IPS DF 6.9 (cell line): ENCODE data around the gene SHB.

ENCODE experiments used
- DNase-seq: peaks from one replicate; pipeline ENCODE4 v3.0.0-alpha.2; 2013; ENCODE audit warnings: low read depth, low spot score
- H3K27ac ChIP-seq: one replicate; pipeline ENCODE4 v1.5.1; 2013; ENCODE audit warnings: low read length, control low read depth
- H3K27me3 ChIP-seq: 2 replicates; pipeline ENCODE4 v1.6.1; 2013; ENCODE audit warnings: mild to moderate bottlenecking, low read length; ENCODE audit not compliant: control insufficient read depth, insufficient read depth
- H3K36me3 ChIP-seq: 2 replicates; pipeline ENCODE4 v1.6.1; 2013; ENCODE audit warnings: low read length; ENCODE audit not compliant: control insufficient read depth, insufficient read depth
- H3K4me1 ChIP-seq: 2 replicates; pipeline ENCODE4 v1.6.1; 2013; ENCODE audit warnings: low read length; ENCODE audit not compliant: control insufficient read depth, insufficient read depth
- H3K4me3 ChIP-seq: 2 replicates; pipeline ENCODE4 v1.5.1; 2013; ENCODE audit warnings: mild to moderate bottlenecking, low read length
- H3K9me3 ChIP-seq: 2 replicates; pipeline ENCODE4 v1.6.1; 2013; ENCODE audit warnings: low read length, inconsistent platforms; ENCODE audit not compliant: control insufficient read depth, insufficient read depth
- WGBS: extraction: QIAGEN DNeasy Blood & Tissue Kit; methylation state at CpG from one replicate; pipeline ENCODE4 v1.1.7; 2013; ENCODE audit warnings: mixed read lengths, missing lambda C conversion rate; ENCODE audit not compliant: insufficient read length, insufficient coverage; 5-methylcytosine and 5-hydroxymethylcytosine counted together

Gene SHB

DNA sequence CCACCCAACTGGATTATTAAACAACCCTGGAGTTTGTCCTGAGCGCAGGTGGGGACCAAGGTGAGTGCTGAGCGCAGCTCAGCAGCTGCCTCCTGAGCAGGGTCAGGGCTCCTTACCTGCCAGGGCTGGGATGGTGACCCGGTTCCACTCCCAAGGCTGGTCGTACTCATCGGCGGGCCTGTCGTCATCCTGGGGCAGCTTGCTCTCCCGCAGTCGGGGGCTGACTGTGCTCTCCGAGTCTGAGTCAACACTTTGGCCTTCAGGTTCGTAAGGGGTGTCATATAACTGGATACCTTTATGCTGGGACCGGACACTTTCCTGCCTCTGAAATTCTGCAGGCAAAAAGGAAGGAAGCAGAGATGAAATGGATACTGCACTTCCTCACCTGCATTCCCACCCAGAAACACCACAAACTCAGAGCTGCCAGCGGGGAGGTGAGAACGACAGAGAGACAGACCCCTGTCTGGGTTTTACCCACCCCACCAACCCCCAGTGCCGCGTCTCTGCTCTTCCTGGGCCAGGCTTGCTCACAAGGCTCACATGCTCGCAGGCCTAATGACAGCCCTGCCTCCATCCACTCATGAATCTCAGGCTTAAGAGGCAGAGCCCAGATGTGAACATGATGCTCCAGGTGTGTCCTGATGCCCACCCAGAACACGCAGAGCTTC is 94.4 kb downstream of the SHB start:
- Histone ChIP-seq H3K4me1 (no peaks in the 10 kb centered on the region), H3K36me3 (peaks cover 2% of the 10 kb centered on the region; the same call in 1 of the 2 replicates), H3K27ac (no peak overlapping the region), H3K9me3 (no peaks in the 10 kb centered on the region), H3K4me3 (no peak overlapping the region), H3K27me3 (no peaks in the 10 kb centered on the region; the same call in 1 of the 2 replicates)
- no peak for DNase-seq
- WGBS, result no CpG with 5 or more reads among the region's 18 CpGs

DNA sequence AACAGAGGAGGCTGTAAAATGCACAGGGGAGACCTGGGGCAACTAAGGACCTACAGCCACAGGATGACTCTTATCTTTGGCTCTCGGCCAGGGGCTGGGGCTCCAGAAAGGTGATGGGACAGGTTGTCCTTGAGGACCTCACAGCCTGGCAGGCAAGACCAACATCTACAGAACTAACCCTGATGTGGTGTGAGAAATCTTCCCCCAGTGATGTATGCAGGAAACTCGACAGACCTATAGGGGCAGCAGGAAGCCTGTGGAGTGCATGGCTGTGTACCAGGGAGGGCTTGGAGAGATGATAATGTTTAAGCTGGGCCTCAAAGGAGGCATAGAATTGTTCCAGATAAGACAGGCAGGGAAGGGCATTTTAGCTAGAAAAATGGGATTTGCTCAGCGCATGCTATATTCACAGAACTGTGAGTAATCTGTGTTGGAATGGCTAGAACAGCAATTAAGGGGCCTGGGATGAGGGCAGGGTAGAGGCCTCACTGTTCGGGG is 96.6 kb downstream of the SHB start:
- no peaks in the 10 kb centered on the region for H3K4me1 ChIP-seq
- H3K9me3 ChIP-seq, result no peaks in the 10 kb centered on the region
- no peaks in the 10 kb centered on the region; the same call in 1 of the 2 replicates for H3K27me3 ChIP-seq
- no peak overlapping the region for H3K27ac ChIP-seq
- no peak overlapping the region for H3K4me3 ChIP-seq
- no CpG with 5 or more reads among the region's 4 CpGs for WGBS
- DNase-seq, result no peak
- peaks cover 2% of the 10 kb centered on the region; the same call in 1 of the 2 replicates for H3K36me3 ChIP-seq

DNA sequence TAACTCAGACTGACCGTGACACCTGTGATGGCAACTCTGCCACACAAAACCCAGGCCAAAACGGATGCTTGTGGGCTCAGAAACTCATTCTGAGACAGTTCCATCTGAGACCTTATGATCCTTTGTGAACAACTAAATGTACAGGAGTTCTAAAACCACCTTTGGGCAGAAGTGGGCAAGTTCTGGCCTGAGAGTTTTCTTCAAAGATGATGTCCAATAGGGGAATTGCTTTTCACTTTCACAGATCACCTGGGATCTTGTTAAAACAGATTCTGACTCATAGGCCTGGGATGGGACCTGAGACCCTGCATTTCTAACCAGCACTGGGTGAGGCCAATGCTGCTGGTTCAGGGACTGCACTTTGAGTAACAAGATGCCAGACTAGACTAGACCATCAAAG is 97.3 kb downstream of the SHB start:
- no CpG with 5 or more reads among the region's 2 CpGs for WGBS
- H3K4me1 ChIP-seq, result peaks cover 2% of the 10 kb centered on the region; the same call in 1 of the 2 replicates

DNA sequence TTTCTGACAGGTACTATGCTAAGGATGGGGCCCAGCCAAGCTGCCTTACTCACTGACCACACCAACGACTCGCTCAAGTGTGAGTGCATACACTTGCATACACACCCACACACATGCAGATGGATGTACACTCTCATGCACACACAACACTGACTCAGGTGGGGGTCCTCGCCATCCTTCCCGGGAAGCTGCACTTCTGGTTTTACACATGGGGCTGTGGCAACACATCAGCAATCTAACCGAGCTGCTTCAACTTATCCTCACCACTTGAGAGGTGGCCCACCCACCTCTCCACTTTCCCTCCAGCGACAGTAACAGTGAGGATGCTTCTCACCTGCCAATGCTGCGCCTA is 97.9 kb downstream of the SHB start:
- H3K4me3 ChIP-seq, result no peak overlapping the region
- H3K4me1 ChIP-seq, result peaks cover 2% of the 10 kb centered on the region; the same call in 1 of the 2 replicates
- peaks cover 2% of the 10 kb centered on the region; the same call in 1 of the 2 replicates for H3K36me3 ChIP-seq
- no CpG with 5 or more reads among the region's 7 CpGs for WGBS
- no peaks in the 10 kb centered on the region for H3K9me3 ChIP-seq
- DNase-seq, result no peak
- H3K27me3 ChIP-seq, result no peaks in the 10 kb centered on the region
- H3K27ac ChIP-seq, result no peak overlapping the region

More for the DNA sequence above, 97.3 kb downstream of the SHB start:
- Histone ChIP-seq H3K27ac (no peak overlapping the region), H3K4me3 (no peak overlapping the region), H3K36me3 (peaks cover 2% of the 10 kb centered on the region; the same call in 1 of the 2 replicates), H3K27me3 (no peaks in the 10 kb centered on the region; the same call in 1 of the 2 replicates), H3K9me3 (no peaks in the 10 kb centered on the region)
- no peak for DNase-seq

DNA sequence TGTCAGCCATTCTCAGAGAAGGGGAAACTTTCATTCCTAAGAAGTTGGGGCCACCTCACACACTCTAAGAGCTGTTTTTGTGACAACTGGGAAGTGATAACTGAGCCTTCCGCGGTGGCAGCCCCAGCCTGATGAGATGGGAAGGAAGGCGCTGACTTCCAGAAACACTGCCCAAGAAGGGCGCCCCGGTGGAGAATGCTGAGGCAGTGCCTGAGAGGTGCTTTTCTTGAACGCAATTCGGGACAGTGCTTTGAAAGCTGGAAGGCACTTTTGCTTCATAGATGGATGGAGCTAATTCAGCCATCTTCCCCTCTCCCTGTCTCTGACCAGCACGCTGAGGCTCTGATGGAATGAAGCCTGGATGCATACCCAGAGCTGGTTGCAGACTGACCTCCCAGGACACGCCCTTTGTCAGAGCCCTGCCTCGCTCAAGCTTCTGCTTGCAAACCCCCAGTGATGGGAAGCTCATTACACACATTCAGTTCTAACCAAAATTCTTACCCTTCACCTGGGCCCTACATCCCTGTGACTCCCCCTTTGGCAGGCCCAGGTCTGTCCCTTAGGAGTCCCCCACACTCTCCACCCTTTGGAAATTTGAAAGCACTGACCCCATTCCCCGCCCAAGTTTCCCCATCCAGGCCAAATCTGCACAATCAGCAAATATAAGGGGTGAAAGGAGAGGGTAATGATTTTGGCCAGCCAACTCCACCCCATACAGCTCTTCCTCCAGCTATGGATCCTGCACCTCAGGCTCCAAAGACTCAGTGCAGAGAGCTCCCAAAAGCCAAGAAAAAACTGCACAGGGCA is 98.5 kb downstream of the SHB start:
- DNase-seq, result no peak
- no CpG with 5 or more reads among the region's 11 CpGs for WGBS
- H3K4me1 ChIP-seq, result peaks cover 2% of the 10 kb centered on the region; the same call in 1 of the 2 replicates
- no peaks in the 10 kb centered on the region for H3K9me3 ChIP-seq
- H3K36me3 ChIP-seq, result peaks cover 2% of the 10 kb centered on the region; the same call in 1 of the 2 replicates
- H3K27me3 ChIP-seq, result no peaks in the 10 kb centered on the region
- no peak overlapping the region for H3K4me3 ChIP-seq
- no peak overlapping the region for H3K27ac ChIP-seq

DNA sequence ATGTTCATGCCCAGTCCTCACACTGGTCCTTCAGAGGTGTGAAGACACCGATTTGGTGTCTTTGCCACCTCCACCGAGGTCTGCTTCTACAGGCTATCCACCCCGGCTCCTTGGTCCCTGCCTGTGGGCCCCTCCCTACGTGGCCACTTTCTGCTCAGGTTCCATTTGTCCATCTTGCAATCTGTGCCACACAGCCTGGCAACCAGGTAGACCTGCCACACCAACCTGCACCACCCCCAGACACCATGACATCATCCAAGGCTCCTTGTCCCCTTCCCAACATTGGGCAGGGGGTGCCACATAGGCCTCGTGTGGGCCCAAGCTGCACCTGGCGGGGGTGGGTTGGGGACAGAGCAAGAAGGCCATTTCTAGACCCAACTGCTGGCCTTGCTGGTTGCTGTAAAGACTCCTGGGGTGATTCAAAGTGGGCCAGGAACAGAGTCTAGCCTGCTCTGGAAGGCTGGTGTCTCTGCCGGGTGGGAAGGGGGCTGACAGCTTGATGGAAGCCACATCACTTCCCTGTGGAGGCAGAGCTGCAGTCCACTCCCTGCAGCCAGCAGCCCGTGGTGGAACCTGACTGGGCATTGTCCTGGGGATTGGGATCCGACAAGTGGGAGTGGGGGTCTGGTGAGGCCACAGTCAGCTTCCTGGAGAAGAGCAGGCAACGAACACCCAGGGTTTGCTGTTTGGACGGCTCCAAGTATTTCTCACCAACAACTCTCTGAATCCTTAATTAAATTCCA is 99.3 kb downstream of the SHB start:
- Histone ChIP-seq H3K27ac (no peak overlapping the region), H3K4me3 (no peak overlapping the region), H3K27me3 (no peaks in the 10 kb centered on the region), H3K36me3 (peaks cover 2% of the 10 kb centered on the region; the same call in 1 of the 2 replicates), H3K4me1 (peaks cover 2% of the 10 kb centered on the region; the same call in 1 of the 2 replicates), H3K9me3 (no peaks in the 10 kb centered on the region)
- no CpG with 5 or more reads among the region's 11 CpGs for WGBS
- no peak for DNase-seq

DNA sequence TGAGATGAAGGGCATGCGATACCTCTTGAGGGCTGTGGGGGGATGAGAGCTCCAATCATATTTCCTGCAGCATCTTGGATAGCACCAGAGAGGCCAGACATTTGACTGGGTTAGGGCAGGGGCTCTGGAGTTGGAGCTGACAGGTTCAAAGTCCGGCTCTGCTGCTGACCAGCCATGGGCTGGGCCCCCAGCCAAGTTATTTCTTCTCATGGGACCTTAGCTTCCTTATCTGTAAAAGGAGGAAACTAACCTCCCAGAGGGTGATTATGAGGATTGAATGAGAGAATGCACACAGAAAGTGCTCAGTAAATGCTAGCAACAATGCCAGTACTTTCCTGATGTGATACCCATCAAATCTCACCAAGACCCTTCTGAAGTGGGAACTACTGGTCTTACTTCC is 99.9 kb downstream of the SHB start:
- no CpG with 5 or more reads among the region's 2 CpGs for WGBS
- H3K27ac ChIP-seq, result no peak overlapping the region
- no peak for DNase-seq

DNA sequence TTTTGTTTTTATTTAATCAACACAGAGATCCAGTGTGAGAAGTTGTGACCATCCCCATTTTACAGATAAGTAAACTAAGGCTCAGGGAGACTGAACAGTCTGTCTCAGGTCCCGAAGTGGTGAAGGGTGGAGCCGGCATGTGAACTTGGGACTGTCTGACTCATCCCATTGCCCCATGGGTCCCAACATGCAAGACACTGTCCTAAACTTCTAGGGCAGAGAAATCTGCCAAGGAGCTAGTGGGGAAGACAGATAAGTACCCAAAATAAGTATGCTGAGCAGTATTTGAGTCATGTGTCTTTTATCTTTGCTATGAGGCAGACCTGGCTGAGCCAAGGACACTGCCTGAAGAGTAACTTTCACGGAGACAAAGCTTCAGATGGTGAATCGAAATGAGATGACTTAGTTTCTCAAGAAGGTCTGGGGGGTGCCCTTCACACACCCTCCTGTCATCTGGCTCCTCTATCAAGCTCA is 100.8 kb downstream of the SHB start:
- Histone ChIP-seq H3K27me3 (no peaks in the 10 kb centered on the region), H3K27ac (no peak overlapping the region), H3K4me1 (peaks cover 2% of the 10 kb centered on the region; the same call in 1 of the 2 replicates), H3K4me3 (no peak overlapping the region), H3K36me3 (no peaks in the 10 kb centered on the region), H3K9me3 (no peaks in the 10 kb centered on the region)
- no CpG with 5 or more reads among the region's 4 CpGs for WGBS
- no peak for DNase-seq

More for the DNA sequence above, 99.9 kb downstream of the SHB start:
- Histone ChIP-seq H3K4me3 (no peak overlapping the region), H3K9me3 (no peaks in the 10 kb centered on the region), H3K36me3 (peaks cover 2% of the 10 kb centered on the region; the same call in 1 of the 2 replicates), H3K27me3 (no peaks in the 10 kb centered on the region), H3K4me1 (peaks cover 2% of the 10 kb centered on the region; the same call in 1 of the 2 replicates)

DNA sequence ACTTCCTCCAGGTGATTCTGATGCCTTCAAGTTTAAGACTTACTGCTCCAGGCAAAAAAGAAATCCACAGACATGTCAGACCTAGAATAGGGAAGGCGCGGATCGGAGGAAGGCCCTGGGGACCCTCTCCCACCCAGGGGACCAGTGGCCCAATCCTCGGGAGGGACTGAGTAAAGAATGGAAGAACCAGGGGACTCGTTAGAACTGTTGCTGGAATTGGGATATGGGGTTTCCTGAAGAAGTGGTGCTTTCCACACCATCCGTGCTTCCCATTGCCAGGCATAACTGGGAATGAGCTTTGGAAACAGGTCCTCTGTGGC is 101.3 kb downstream of the SHB start:
- DNase-seq, result no peak
- H3K27ac ChIP-seq, result no peak overlapping the region
- no peaks in the 10 kb centered on the region for H3K36me3 ChIP-seq
- H3K4me1 ChIP-seq, result peaks cover 2% of the 10 kb centered on the region; the same call in 1 of the 2 replicates
- no CpG with 5 or more reads among the region's 6 CpGs for WGBS
- H3K27me3 ChIP-seq, result no peaks in the 10 kb centered on the region
- no peak overlapping the region for H3K4me3 ChIP-seq
- no peaks in the 10 kb centered on the region for H3K9me3 ChIP-seq
